WTC11 (cell line): ENCODE measurements around the gene MAP1B. TPM values are rescaled to one million over a fixed set of nuclear protein-coding genes. Genes with fewer than 3 reads are reported as not detected.

ENCODE experiments used
- ATF6 ChIP-seq: sonication (generic); formaldehyde crosslinking; IDR thresholded peaks from 2 replicates; pipeline ENCODE4 v1.8.1; 2023; ENCODE audit warnings: mild to moderate bottlenecking, missing genetic modification reagents
- CREM ChIP-seq: sonication (generic); formaldehyde crosslinking; IDR thresholded peaks from 2 replicates; pipeline ENCODE4 v1.8.1; 2022; ENCODE audit warnings: mild to moderate bottlenecking, missing genetic modification reagents, moderate library complexity
- E2F5 ChIP-seq: sonication (generic); formaldehyde crosslinking; IDR thresholded peaks from 2 replicates; pipeline ENCODE4 v1.8.1; 2022; ENCODE audit warnings: mild to moderate bottlenecking, moderate library complexity, missing genetic modification reagents
- ELF4 ChIP-seq: sonication (generic); formaldehyde crosslinking; IDR thresholded peaks from 2 replicates; pipeline ENCODE4 v1.8.1; 2022; ENCODE audit warnings: low read depth, mild to moderate bottlenecking, moderate library complexity, missing genetic modification reagents
- EMX1 ChIP-seq: fragments of 250-450 bp; sonication (Bioruptor Pico); IDR thresholded peaks from 2 replicates; pipeline ENCODE4 v1.8.0; 2021; ENCODE audit warnings: mild to moderate bottlenecking
- FOXP1 ChIP-seq: sonication (generic); formaldehyde crosslinking; IDR thresholded peaks from 2 replicates; pipeline ENCODE4 v1.8.0; 2022; ENCODE audit warnings: missing genetic modification reagents, mild to moderate bottlenecking, moderate library complexity, borderline replicate concordance
- JUN ChIP-seq: sonication (generic); formaldehyde crosslinking; IDR thresholded peaks from 2 replicates; pipeline ENCODE4 v1.8.0; 2023; ENCODE audit warnings: mild to moderate bottlenecking, missing genetic modification reagents
- MAX ChIP-seq: sonication (generic); formaldehyde crosslinking; IDR thresholded peaks from 2 replicates; pipeline ENCODE4 v1.8.0; 2022; ENCODE audit warnings: mild to moderate bottlenecking, missing genetic modification reagents
- RORB ChIP-seq: fragments of 250-450 bp; sonication (Bioruptor Pico); IDR thresholded peaks from 2 replicates; pipeline ENCODE4 v1.9.0; 2021; ENCODE audit warnings: mild to moderate bottlenecking
- SMAD3 ChIP-seq: sonication (generic); formaldehyde crosslinking; IDR thresholded peaks from 2 replicates; pipeline ENCODE4 v1.8.0; 2022; ENCODE audit warnings: missing genetic modification reagents, mild to moderate bottlenecking, borderline replicate concordance
- SOX15 ChIP-seq: fragments of 250-450 bp; sonication (Bioruptor Pico); IDR thresholded peaks from 2 replicates; pipeline ENCODE4 v1.9.0; 2021; ENCODE audit warnings: mild to moderate bottlenecking
- TCF7 ChIP-seq: sonication (generic); formaldehyde crosslinking; IDR thresholded peaks from 2 replicates; pipeline ENCODE4 v1.8.0; 2022; ENCODE audit warnings: mild to moderate bottlenecking, low read depth, missing genetic modification reagents, moderate library complexity
- USF1 ChIP-seq: sonication (generic); formaldehyde crosslinking; IDR thresholded peaks from 2 replicates; pipeline ENCODE4 v1.8.0; 2022; ENCODE audit warnings: mild to moderate bottlenecking, missing genetic modification reagents
- USF2 ChIP-seq: sonication (generic); formaldehyde crosslinking; IDR thresholded peaks from 2 replicates; pipeline ENCODE4 v1.8.1; 2023; ENCODE audit warnings: mild to moderate bottlenecking, missing genetic modification reagents, moderate library complexity
- ZBTB21 ChIP-seq: sonication (generic); formaldehyde crosslinking; IDR thresholded peaks from 2 replicates; pipeline ENCODE4 v1.8.1; 2023; ENCODE audit warnings: mild to moderate bottlenecking, missing genetic modification reagents, borderline replicate concordance
- ZNF219 ChIP-seq: sonication (generic); formaldehyde crosslinking; IDR thresholded peaks from 2 replicates; pipeline ENCODE4 v1.8.0; 2023; ENCODE audit warnings: missing genetic modification reagents, mild to moderate bottlenecking, borderline replicate concordance
- ZNF263 ChIP-seq: sonication (generic); formaldehyde crosslinking; IDR thresholded peaks from 2 replicates; pipeline ENCODE4 v1.8.1; 2022; ENCODE audit warnings: low read depth, mild to moderate bottlenecking, moderate library complexity, missing genetic modification reagents
- ZNF281 ChIP-seq: sonication (generic); formaldehyde crosslinking; IDR thresholded peaks from 2 replicates; pipeline ENCODE4 v1.8.0; 2023; ENCODE audit warnings: mild to moderate bottlenecking, missing genetic modification reagents
- ZNF317 ChIP-seq: sonication (generic); formaldehyde crosslinking; IDR thresholded peaks from 2 replicates; pipeline ENCODE4 v1.8.1; 2023; ENCODE audit warnings: low read depth, mild to moderate bottlenecking, moderate library complexity, missing genetic modification reagents, borderline replicate concordance
- ZNF396 ChIP-seq: fragments of 250-450 bp; sonication (Bioruptor Pico); IDR thresholded peaks from 2 replicates; pipeline ENCODE4 v1.8.0; 2021; ENCODE audit warnings: mild to moderate bottlenecking, moderate library complexity, borderline replicate concordance
- ZNF423 ChIP-seq: fragments of 250-450 bp; sonication (Bioruptor Pico); IDR thresholded peaks from 2 replicates; pipeline ENCODE4 v2.1.2; 2022; ENCODE audit warnings: mild to moderate bottlenecking, moderate library complexity
- ZNF512 ChIP-seq: sonication (generic); formaldehyde crosslinking; IDR thresholded peaks from 2 replicates; pipeline ENCODE4 v1.8.1; 2022; ENCODE audit warnings: missing genetic modification reagents, borderline replicate concordance
- total RNA-seq: library from RNA; stranded (reverse); gene quantifications from 3 replicates; pipeline ENCODE4 v1.2.3, GENCODE V29; 2021
- TF ChIP-seq, protein P1 (sequence below): fragments of 250-450 bp; sonication (Bioruptor Pico); IDR thresholded peaks from 2 replicates; pipeline ENCODE4 v1.8.0; 2021; ENCODE audit warnings: mild to moderate bottlenecking
- TF ChIP-seq, protein P2 (sequence below): sonication (generic); formaldehyde crosslinking; IDR thresholded peaks from 2 replicates; pipeline ENCODE4 v1.8.0; 2023; ENCODE audit warnings: missing genetic modification reagents
- TF ChIP-seq, protein P3 (sequence below): sonication (generic); formaldehyde crosslinking; conservative IDR thresholded peaks from 2 replicates; pipeline ENCODE4 v1.8.1; 2022; ENCODE audit warnings: mild to moderate bottlenecking, missing genetic modification reagents

MAP1B gene
- total RNA-seq, 1 experiment from 2014 or later, result 95.0 TPM

GRCh38 chr5:72107131-72107900, at the start of gene MAP1B (continued):
- TF ChIP-seq RORB (CRISPR knock-in tag) (no peak), TCF7 (CRISPR knock-in tag) (no peak), SMAD3 (CRISPR knock-in tag) (no peak; the same call in 1 of the 2 replicates), USF2 (CRISPR knock-in tag) (no peak), ZNF219 (CRISPR knock-in tag) (no peak), ZBTB21 (CRISPR knock-in tag) (peak; percentile 49), USF1 (CRISPR knock-in tag) (no peak), ZNF396 (CRISPR knock-in tag) (no peak), CREM (CRISPR knock-in tag) (no peak; the same call in 1 of the 2 replicates), FOXP1 (peak; percentile 58), E2F5 (CRISPR knock-in tag) (peak; percentile 76), ZNF281 (CRISPR knock-in tag) (no peak), ZNF423 (no peak), ZNF263 (CRISPR knock-in tag) (peak; percentile 71), ZNF512 (no peak), ELF4 (CRISPR knock-in tag) (no peak), ATF6 (CRISPR knock-in tag) (0 out of 2 replicates have a peak, but pooled peaks have one; percentile 47), JUN (CRISPR knock-in tag) (no peak), ZNF317 (CRISPR knock-in tag) (0 out of 2 replicates have a peak, but pooled peaks have one; percentile 8), EMX1 (CRISPR knock-in tag) (no peak), SOX15 (no peak), MAX (CRISPR knock-in tag) (peak; percentile 87; the same call in 1 of the 2 replicates)
- TF ChIP-seq, protein P1, sequence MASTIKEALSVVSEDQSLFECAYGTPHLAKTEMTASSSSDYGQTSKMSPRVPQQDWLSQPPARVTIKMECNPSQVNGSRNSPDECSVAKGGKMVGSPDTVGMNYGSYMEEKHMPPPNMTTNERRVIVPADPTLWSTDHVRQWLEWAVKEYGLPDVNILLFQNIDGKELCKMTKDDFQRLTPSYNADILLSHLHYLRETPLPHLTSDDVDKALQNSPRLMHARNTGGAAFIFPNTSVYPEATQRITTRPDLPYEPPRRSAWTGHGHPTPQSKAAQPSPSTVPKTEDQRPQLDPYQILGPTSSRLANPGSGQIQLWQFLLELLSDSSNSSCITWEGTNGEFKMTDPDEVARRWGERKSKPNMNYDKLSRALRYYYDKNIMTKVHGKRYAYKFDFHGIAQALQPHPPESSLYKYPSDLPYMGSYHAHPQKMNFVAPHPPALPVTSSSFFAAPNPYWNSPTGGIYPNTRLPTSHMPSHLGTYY, result no peak
- TF ChIP-seq, protein P2, sequence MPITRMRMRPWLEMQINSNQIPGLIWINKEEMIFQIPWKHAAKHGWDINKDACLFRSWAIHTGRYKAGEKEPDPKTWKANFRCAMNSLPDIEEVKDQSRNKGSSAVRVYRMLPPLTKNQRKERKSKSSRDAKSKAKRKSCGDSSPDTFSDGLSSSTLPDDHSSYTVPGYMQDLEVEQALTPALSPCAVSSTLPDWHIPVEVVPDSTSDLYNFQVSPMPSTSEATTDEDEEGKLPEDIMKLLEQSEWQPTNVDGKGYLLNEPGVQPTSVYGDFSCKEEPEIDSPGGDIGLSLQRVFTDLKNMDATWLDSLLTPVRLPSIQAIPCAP (CRISPR knock-in tag), result no peak
- TF ChIP-seq, protein P3, sequence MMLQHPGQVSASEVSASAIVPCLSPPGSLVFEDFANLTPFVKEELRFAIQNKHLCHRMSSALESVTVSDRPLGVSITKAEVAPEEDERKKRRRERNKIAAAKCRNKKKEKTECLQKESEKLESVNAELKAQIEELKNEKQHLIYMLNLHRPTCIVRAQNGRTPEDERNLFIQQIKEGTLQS, result no peak
